Endometrium (tissue), 2 donors: ENCODE data around the gene KIAA0753.
"Not testable (repeated sequence)": the region's sequence is repeated elsewhere in the genome, so short reads cannot be mapped to it uniquely, and the experiment has no call there.

Experiments used
- FAIRE-seq: peaks from 2 replicates; lab custom pipeline; 2012; peaks lifted over from hg19 to GRCh38; lab: Jason Lieb, UNC
- donor health status: control.
- donor health status: control.

The KIAA0753 gene

DNA sequence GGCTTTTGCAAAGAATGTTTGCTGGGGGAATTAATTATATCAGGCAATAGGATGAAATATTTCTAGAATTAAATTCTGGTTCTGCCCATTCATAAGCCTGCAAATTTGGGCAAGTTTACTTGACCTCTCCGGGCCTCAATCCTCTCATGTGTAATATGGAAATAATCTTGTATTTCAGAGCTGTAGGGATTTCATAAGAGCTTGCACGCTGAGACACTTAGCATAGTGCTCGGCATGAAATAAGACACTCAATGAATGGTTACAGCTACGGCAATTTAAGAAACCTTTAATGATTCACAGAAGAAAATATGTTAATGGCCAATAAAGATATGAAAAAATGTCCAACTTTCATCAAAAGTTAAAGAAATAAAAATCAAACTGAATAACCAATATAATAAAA, 43.6 kb downstream of the KIAA0753 start:
- no peak for FAIRE-seq

GRCh38 chr17:6596511-6596910, 44.0 kb downstream of the KIAA0753 start:
- FAIRE-seq, result no peak

GRCh38 chr17:6596081-6596480, 44.4 kb downstream of the KIAA0753 start:
- FAIRE-seq, result no peak

GRCh38 chr17:6593371-6593770, 47.1 kb downstream of the KIAA0753 start:
- FAIRE-seq, result not testable (repeated sequence)

DNA sequence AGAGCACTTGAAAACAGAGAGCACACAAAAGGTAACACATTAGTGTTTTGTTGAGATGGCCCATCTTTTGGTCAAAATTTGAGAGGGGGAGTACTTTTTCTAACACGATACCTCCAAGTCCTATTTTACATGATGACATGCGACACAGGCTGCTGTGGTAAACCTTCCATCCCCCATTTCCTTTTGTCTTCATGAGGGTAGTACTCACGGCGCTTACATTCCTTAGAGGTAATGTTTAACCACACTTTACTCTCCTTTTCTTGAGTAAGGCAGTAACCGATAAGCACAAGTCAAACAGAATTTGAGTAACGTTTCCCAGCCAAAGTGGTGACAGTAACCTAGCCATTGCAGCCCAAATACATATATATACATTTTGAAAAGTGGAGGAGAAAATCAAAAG, 48.3 kb downstream of the KIAA0753 start:
- no peak for FAIRE-seq

- no peak for FAIRE-seq
These were observed 48.8 kb downstream of the KIAA0753 start for GRCh38 chr17:6591599-6592158.

- no peak for FAIRE-seq
These were observed 51.1 kb downstream of the KIAA0753 start for GRCh38 chr17:6589266-6589946.

DNA sequence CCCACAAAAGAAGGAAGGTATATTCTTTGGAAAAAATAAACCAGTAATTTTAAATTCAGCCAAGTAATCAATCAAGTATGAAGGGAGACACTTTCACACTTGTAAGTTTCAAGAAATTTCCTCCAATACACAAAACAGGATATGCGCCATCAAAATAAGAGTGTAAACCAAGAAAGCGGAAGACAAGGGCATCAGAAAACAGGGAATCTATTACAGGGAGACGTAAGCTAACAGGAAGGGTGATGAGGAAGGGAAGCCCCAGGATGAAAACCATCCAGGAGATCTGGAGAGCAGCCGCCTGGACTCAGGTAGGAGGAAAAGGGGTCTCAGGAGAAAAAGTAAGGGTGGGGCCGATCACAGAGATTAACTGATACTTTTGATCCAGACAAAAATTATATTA, 52.3 kb downstream of the KIAA0753 start:
- FAIRE-seq, result no peak

DNA sequence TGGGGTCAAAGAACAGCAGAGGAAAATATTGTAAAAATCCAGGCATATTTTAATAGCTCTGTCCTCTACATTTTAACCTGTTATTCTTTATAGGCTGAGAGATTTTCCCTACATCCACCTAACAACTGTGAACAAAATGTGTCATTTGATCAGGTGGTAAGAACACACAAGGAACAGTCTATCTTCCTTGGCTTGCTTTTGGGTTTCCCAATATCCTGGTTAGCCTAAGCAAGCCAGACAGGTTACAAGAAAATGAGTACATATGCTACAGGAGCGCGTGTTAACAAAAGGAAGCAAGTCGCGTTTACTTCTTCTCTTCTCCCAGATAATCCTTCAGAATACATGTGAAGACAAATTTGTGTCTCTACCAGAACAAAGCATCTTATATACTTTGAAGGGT, 53.2 kb downstream of the KIAA0753 start:
- FAIRE-seq, result no peak

- no peak for FAIRE-seq
These were observed 57.1 kb downstream of the KIAA0753 start for GRCh38 chr17:6583411-6583810.

- no peak for FAIRE-seq
These were observed 59.9 kb downstream of the KIAA0753 start for GRCh38 chr17:6580625-6581024.

- no peak for FAIRE-seq
These were observed 62.0 kb downstream of the KIAA0753 start for GRCh38 chr17:6578491-6578890.

DNA sequence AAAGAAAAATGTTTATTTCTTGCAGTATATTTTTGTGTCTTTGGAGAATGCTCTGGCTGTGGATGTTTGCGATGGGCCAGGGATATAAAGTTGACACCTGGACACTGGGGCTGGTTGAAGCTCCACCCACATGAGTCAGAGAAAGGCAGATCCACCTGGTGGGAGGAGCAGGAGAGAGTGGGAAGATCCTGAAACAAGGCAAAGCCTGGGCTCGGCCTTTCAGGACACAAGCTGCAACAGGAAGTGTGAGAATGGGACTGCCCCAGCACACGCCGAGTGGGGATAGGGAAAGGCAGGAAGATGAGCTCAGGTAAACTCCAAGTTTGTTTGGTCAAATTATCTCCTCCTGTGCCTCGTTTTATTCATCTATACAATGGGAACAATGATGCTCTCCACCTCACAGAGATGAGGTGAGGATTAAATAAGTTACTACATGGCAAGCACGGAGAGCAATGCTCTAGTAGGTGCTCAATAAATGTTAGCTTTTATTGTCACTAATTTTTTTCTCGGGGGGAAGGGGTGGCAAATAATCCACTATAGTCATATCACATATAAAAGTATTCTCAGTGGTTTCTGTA, 62.7 kb downstream of the KIAA0753 start:
- no peak for FAIRE-seq

DNA sequence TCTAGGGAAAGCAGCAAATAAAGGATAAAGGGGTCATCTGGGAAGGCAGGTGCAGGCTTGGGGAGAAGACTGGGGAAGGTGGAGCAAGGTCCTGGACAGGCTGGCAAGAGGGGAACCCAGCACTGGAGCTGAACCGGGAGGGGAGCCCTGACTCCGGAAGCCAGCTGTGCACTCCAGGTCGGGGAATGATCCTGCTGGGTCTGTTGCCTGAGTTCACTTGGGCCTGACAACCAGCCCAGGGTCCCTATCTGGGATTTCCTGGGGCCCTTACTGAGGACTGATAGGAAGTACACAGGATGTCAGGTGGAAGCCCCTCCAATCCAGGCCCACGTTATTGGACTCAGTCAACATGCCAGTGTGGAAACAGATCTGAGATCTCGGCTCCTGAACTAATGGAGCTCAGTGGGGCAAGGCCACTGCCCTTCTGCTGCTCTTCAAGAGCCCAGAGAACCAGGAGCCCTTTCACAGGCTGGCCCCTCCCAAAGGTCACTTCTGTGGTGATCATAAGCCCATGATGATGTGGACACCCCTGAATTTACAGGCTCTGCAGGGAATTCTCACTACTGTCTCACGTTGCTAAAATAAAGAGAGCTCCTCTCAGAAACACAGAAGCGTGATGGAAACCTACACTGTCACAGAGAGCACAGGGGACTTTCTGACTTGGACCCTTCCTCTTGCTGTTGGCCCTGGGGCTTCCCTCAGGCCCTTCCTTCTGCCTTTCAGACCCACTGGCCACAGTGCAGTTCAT, 64.3 kb downstream of the KIAA0753 start:
- FAIRE-seq, result no peak

DNA sequence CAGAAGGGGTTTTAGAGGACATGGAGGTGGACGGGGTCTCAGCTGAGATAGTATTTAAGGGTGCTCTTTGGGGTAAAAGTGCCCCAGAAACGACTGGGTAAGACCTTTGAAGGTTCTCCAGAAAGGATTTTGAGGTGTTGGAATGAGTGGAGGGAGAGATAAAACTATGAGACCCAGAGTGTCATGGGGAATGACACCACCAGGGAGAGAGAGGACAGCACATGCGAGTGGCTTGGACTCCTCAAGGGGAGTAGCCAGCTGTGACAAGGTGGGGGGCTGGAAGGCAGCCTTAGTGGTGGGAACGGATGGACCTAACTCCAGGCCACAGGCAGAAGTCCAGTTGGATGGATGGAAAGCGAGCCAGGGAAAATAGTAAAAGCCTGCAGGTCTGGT, 64.9 kb downstream of the KIAA0753 start:
- no peak for FAIRE-seq

DNA sequence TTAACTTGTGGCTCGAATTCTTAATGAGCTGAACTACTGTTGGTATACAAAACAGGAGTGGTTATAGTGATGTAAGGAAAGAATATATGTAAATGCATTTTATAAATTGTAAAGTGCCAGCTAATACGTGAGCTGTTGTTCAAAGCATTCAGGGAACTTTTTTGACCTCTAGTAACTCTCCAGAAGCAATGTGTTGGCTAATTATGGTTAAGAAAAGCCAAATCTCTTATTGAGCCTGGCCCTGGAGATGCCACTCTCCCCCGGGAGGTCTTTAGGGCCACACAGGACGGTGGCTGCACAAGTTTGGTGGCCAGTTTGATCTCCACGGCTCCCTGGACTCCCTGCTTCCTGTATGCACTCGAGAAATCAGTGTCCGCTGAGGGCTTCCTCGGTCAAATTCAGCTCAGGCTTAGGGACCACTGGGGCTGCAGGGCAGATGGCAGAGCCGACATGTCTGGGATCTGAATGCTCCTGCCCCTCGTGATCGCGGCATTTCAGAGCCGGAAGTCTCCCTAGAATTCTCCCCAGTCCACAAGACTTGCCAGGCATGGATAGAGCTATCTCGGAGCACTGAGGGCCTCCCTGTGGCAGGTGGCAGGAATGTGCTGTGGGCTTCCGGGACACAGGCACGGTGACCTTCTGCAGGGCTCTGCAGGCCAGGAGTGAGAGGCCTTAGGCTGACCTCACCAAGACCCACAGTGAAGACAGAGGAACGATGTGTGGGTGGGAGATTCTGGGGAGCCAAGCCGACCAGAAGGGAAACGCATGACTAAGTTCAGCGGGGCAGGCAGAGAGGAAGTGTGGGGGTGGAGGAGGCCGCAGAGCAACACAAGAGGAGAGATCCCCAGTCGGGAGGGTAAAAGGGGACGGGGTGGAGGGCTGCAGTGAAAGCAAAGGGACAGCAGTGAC, 65.6 kb downstream of the KIAA0753 start:
- FAIRE-seq, result no peak

- no peak for FAIRE-seq
These were observed 66.4 kb downstream of the KIAA0753 start for GRCh38 chr17:6573982-6574686.

- not testable (repeated sequence) for FAIRE-seq
These were observed 67.0 kb downstream of the KIAA0753 start for GRCh38 chr17:6573495-6573894.

GRCh38 chr17:6572972-6573370, 67.5 kb downstream of the KIAA0753 start:
- FAIRE-seq, result no peak

- FAIRE-seq, result no peak
These were observed 69.1 kb downstream of the KIAA0753 start for GRCh38 chr17:6571452-6571781.

- FAIRE-seq, result no peak
These were observed 69.6 kb downstream of the KIAA0753 start for GRCh38 chr17:6570731-6571451.
